HG03575 (cell line): Measurements from ENCODE around the gene NRG2.

Experiments
- ATAC-seq: cut with Tn5 transposase; IDR thresholded peaks from one replicate; pipeline ENCODE4 v1.9.1; 2021; ENCODE audit not compliant: unreplicated experiment, insufficient number of reproducible peaks, low FRiP score; ENCODE audit errors: extremely low read depth

NRG2 gene

DNA sequence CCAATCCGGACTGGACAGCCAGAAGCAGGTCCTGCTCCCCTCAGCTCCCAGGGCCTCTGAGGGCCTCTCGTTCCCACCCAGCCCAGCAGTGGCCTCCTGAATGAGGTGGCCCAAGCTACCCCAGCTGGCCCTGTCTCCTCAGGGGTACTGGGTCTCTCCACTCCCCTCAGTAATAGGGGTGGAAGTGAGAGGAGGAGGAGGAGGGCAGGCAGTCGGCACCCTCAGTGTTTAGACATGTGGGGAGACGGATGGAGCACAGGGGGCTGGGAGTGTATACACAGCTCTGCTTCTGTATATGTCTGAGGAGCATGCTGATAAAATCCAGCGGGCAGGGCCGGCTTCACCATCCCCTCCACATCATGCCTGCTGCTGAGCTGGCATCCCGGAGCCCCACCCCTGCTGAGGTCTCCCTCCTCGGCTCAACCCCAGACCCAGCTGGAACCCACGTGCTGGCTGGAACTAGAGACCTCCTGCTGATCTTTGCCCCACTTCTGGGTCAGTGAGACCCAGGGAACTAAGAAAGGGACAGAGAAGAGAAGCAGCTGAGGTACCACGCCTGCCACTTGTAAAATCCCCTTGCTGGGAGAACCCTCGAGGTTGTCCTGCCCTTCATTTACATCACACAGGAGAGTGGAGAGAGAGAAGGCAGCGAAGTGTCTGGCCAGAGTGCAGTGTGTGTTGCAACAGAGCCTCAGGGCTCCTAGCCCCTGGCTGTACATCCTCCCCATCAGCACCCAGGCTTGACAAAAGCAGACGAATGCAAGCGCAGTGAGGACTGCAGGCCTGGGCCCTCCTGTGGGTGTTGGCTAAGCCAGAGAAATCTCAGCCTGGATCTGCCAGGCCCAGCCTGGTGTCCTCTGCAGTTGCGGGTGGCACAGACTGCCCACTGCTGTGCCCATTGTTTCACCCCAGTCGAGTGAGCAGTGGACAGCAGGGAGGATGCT lies 170.0 kb downstream of the NRG2 start:
- ATAC-seq, result no peak

DNA sequence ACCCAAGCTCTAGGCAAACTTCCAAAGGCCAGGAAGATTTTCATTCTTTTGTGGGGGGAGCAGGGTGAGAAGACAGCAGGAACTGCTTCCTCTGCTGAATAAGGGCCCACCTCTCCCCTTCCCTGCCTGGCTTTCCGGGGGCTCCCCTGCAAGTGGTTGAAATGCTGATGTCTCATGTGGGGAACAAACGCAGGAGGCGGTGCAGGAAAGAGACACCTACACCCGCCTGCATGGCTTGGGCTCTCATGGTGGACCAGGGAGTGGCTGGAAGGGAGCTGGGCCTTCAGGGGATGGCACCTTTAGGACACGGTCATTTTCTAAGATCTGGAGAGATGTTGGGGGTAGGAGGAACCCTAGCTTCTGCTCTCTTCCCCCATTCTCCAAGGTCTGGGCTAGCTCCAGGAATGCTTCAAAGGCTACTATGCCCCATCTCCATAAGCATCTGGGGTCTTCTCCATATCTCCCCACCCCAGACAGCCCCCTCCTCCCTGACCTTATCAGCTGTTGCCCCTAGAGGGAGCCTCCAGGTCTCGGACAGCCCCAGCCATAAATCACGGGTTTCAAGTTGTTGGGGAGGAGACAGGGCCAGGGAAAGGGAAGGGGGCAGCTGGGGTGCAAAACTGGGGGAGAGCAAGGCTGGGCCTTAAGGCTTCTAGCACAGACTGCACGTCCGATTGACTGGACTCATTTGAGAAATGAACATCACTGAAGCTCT lies 170.9 kb downstream of the NRG2 start:
- no peak for ATAC-seq

DNA sequence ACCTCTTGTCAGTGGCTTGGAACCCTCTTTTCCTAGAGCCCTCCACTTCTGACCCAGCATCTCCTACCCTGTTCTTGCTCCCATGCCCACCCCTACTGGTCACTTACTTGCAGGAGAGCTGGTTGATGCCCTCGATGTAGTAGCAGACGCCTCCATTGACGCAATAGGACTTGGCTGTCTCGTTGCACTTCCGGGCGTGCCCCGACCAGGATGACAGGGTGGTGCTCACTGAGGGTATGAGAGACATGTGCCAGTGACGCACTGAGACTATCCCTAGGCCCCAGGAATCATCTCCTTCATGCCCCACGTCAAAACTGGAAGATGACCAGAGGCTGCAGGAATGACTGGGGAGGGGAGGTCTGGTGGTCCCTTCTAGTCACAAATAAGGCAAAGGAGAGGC lies 171.5 kb downstream of the NRG2 start:
- ATAC-seq, result no peak

- ATAC-seq, result no peak
Measured at GRCh38 chr5:139870677-139871076, 172.4 kb downstream of the NRG2 start.

DNA sequence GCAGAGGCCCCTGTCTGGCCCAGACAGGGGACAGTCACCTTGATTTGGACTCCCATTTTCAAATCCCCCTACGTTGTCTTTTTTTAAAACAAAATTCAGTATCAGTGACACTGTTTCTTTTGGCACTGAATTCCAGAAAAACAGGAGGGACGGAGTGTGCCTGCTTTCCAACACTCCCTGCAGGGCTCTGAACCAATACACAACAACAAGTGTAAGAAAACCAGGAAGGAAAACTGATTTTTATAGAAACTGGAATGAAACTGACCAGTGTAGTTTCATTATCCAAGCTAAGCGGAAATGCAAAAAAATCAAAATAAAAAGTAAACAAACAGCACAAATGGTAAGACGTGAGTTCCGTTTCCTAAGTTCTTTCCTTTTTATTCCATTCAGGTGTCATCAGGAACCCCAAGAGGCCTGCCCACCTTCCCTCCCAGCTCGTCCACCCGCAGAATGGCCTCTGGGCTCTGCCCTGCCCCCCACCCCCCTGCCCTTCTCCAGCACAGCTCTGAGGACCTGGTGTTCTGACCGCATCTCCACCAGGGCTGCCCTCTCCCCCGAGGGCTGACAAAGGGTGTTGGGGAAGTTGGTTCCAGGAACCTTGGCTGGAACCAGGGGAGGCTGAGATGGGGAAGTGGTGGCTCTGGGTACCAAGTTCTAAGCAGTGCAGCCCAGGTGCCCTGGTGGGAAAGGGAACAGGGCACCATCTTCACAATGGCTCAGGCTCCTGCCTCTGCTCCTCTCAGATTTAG lies 173.9 kb downstream of the NRG2 start:
- no peak for ATAC-seq

- no peak for ATAC-seq
Measured at GRCh38 chr5:139867581-139867980, 175.5 kb downstream of the NRG2 start.

DNA sequence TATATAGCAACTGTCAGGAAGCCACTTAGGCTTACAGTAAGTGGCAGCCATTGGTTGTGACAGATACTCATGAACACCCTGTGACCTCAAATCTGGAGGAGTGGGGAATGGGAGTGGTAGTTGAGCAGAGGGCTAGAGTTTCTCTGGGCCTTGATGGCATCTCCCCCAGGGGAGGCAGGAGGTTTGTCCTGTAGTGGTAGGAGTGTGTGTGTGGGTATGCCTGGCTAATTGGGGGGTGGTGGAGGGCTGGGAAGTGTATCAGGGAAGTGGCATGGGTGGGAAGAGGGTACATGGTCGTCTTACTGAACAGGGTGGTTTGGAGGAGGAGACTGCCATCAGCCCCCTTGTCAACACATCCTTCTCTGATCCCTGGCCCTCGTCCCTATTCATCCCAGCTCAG lies 176.0 kb downstream of the NRG2 start:
- no peak for ATAC-seq

- ATAC-seq, result no peak
Measured at GRCh38 chr5:139864716-139865483, 178.2 kb downstream of the NRG2 start.

GRCh38 chr5:139863855-139864558 lies 179.1 kb downstream of the NRG2 start:
- ATAC-seq, result no peak

- ATAC-seq, result no peak
Measured at GRCh38 chr5:139863361-139863760, 179.7 kb downstream of the NRG2 start.

- ATAC-seq, result no peak
Measured at GRCh38 chr5:139862803-139863202, 180.3 kb downstream of the NRG2 start.

DNA sequence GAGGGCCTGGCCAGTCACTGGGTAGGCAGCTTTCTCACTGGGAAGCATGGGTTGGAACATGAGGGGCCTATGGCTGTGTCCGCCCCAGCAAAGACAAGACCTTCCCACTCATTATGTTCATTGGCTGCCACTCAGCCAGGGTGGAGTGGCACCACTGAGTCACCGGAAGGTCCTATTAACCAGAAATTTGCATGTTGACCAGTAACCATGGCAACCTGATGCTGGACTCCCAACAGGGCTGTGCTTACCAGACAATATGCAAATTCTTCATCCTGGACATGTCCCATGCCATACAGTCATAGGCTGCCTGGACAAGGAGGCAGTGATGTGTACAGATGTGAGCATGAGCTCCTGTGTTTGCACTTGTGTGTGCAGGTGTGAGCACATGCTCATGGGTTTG lies 180.8 kb downstream of the NRG2 start:
- no peak for ATAC-seq

- no peak for ATAC-seq
Measured at GRCh38 chr5:139861889-139862207, 181.3 kb downstream of the NRG2 start.

DNA sequence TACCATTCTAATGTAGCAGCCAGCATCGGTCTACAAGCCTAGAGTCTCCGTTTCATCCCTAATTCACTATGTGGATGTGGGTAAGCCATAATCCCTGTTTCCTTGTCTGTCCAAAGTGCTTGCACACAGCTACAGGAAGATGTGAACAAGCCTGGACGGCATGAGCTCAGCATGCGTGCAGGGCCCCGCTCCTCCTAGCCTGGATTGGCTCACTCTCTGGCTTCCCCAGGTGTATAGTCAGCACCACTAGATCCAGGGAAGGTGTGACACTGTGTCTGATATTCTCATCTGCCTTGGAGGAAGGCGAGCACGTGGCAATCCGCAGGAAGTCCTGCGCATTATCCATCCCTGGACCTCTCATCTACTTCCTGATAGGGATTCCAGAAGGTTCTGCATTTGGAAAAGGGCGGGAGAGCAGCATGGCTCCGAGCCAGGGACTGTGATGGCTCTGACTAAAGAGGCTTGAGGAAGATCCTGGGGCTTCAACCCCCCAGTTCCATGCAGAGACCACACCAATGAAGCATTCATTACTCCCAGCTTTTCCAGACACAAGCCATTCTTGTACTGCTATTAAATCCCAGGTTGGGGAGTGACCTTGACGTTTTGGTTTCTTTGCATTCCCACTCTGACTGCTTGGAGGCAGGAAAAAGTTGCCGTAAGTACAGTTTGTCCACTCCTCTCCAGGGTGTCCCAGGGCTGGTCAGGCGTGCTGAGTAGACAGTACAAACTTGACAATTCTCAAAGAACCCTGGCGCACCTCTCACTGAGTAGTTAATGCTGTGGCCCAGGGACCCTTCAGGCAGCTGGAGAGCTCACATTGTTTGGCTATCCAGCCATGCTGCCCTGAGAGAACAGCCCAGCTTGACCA lies 181.8 kb downstream of the NRG2 start:
- no peak for ATAC-seq

DNA sequence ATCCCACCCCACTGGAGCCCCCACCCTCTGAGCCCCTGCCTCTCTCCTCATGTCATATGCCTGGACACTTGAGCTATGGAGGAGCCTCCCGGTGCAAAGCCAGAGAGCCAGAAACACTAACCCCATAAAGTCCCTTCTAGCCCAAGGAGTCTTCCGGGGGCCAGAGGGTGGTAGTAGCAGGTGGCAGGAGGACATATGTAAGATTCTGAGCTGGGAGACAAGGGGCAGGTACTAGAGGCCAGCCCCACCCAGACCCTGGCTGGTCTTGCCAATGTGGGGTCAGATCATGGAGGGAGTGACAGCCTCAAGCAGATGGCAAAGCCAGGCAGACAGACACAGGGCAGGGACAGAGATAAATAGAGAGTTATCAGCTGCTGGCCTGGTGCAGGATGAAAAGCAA lies 184.1 kb downstream of the NRG2 start:
- no peak for ATAC-seq

- no peak for ATAC-seq
Measured at GRCh38 chr5:139856714-139857113, 186.4 kb downstream of the NRG2 start.

- ATAC-seq, result no peak
Measured at GRCh38 chr5:139855946-139856540, 187.1 kb downstream of the NRG2 start.
